Right renal cortex interstitium (tissue), 3 donors: Measurements from ENCODE around the gene TTPAL. TPM values are rescaled to one million over a fixed set of nuclear protein-coding genes. Genes with fewer than 3 reads are reported as not detected.

Experiments
- DNase-seq, 3 donors: peaks; one replicate each; pipeline ENCODE4 v3.0.0-alpha.2; 2013; ENCODE audit warnings: low read depth in 3 of 3, low spot score in 2 of 3
- polyA plus RNA-seq, 3 donors: library from polyadenylated mRNA; unstranded; fragments of 120-200 nt; gene quantifications; one replicate each; pipeline ENCODE4 v1.2.1, GENCODE V29; 2013; ENCODE audit not compliant: insufficient read length in 3 of 3

Gene TTPAL
- 10 to 100 TPM; 10.9 to 13.1 (median 11.6) TPM for polyA plus RNA-seq

- DNase-seq = peak; percentile 62 to 82 (median 72)
Observed at GRCh38 chr20:44475694-44476560, at the start of gene TTPAL. TSS of gene TTPAL (plus strand) at chr20:44475874. CDS start at chr20:44480000, 4,126 bp downstream.

GRCh38 chr20:44425923-44426322 is 49.8 kb upstream of the TTPAL start:
- DNase-seq = no peak

GRCh38 chr20:44426879-44427790 is 48.5 kb upstream of the TTPAL start:
- no peak for DNase-seq

GRCh38 chr20:44427804-44428173 is 47.9 kb upstream of the TTPAL start:
- DNase-seq = no peak

GRCh38 chr20:44428174-44429016 is 47.3 kb upstream of the TTPAL start:
- DNase-seq = no peak

GRCh38 chr20:44429017-44429339 is 46.7 kb upstream of the TTPAL start:
- no peak for DNase-seq

- DNase-seq = no peak
Observed at GRCh38 chr20:44429419-44430269, 46.0 kb upstream of the TTPAL start.

GRCh38 chr20:44430270-44431065 is 45.2 kb upstream of the TTPAL start:
- no peak for DNase-seq

GRCh38 chr20:44431118-44431501 is 44.6 kb upstream of the TTPAL start:
- DNase-seq = no peak

- no peak for DNase-seq
Observed at GRCh38 chr20:44431502-44432234, 44.0 kb upstream of the TTPAL start.

- no peak for DNase-seq
Observed at GRCh38 chr20:44432618-44433577, 42.8 kb upstream of the TTPAL start.

GRCh38 chr20:44433751-44434538 is 41.7 kb upstream of the TTPAL start:
- no peak for DNase-seq

GRCh38 chr20:44435630-44436335 is 39.9 kb upstream of the TTPAL start:
- no peak for DNase-seq

- no peak for DNase-seq
Observed at GRCh38 chr20:44436393-44436792, 39.3 kb upstream of the TTPAL start.

GRCh38 chr20:44437497-44437896 is 38.2 kb upstream of the TTPAL start:
- DNase-seq = no peak

GRCh38 chr20:44438782-44439181 is 36.9 kb upstream of the TTPAL start:
- no peak for DNase-seq
